ENCODE measurements around the gene DDX42. TPM values are rescaled to one million over a fixed set of nuclear protein-coding genes. Genes with fewer than 3 reads are reported as not detected.
A peak's percentile ranks its signal among the peaks of the same experiment; 100 is the strongest.

The DDX42 gene
- total and polyA plus RNA-seq, 9 donors, result 72.5 to 138 (median 104) TPM

- Histone ChIP-seq H3K4me3 (peak overlapping the region; percentile 68), H3K36me3 (no peaks in the 10 kb centered on the region), H3K27ac (peak overlapping the region in 1 of 2 donors; percentile 96), H3K27me3 (no peaks in the 10 kb centered on the region), H3K9me3 (no peaks in the 10 kb centered on the region), H3K4me1 (ENCODE audit: insufficient read depth) (peaks cover 3% of the 10 kb centered on the region)
- intact Hi-C loops (cut with DNase I), result loop anchor here in 1 of 4 donors (10.0 kb wide), 1 partner anchor 60 kb away; no protein-coding TSS in a partner anchor
- DNase-seq, result no peak
- 1 to 2% (median 1%) methylated on average over 4 of the region's 4 CpGs for WGBS, 3 donors
- TF ChIP-seq POLR2A (IDR thresholded peaks at IDR 0.05), result no peak
- TF ChIP-seq CTCF (IDR thresholded peaks at IDR 0.05), result no peak
- no peak for TF ChIP-seq EP300 (IDR thresholded peaks at IDR 0.05)
Measured at GRCh38 chr17:63774969-63775265, 947 bp downstream of the DDX42 start.

- DNase-seq, result no peak
- intact Hi-C loops (cut with DNase I), result loop anchor here in 1 of 4 donors (10.0 kb wide), 1 partner anchor 59 kb away; no protein-coding TSS in a partner anchor
- Histone ChIP-seq H3K27ac (no peak overlapping the region), H3K36me3 (no peaks in the 10 kb centered on the region), H3K27me3 (no peaks in the 10 kb centered on the region), H3K4me3 (peak overlapping the region; percentile 68), H3K4me1 (ENCODE audit: insufficient read depth) (peaks cover 3% of the 10 kb centered on the region), H3K9me3 (no peaks in the 10 kb centered on the region)
- TF ChIP-seq CTCF (IDR thresholded peaks at IDR 0.05), result no peak
- 3 to 10% (median 4%) methylated on average over 8 of the region's 8 CpGs for WGBS, 3 donors
Measured at GRCh38 chr17:63775420-63775819, 1.4 kb downstream of the DDX42 start.

- Histone ChIP-seq H3K4me3 (no peak overlapping the region), H3K36me3 (no peaks in the 10 kb centered on the region), H3K27me3 (no peaks in the 10 kb centered on the region), H3K4me1 (ENCODE audit: insufficient read depth) (peaks cover 3% of the 10 kb centered on the region), H3K27ac (no peak overlapping the region), H3K9me3 (no peaks in the 10 kb centered on the region)
- 97 to 100% (median 98%) methylated on average over 1 of the region's 1 CpG for WGBS, 3 donors
- no peak for TF ChIP-seq CTCF (IDR thresholded peaks at IDR 0.05)
- no peak for TF ChIP-seq POLR2A (IDR thresholded peaks at IDR 0.05)
- no peak for TF ChIP-seq EP300 (IDR thresholded peaks at IDR 0.05)
- DNase-seq, result no peak
- intact Hi-C loops (cut with DNase I), result no loop called here
Measured at GRCh38 chr17:63780507-63780906, 6.5 kb downstream of the DDX42 start.

- DNase-seq, result no peak
- WGBS, 3 donors, result 95 to 98% (median 97%) methylated on average over 4 of the region's 4 CpGs
- Histone ChIP-seq H3K4me1 (ENCODE audit: insufficient read depth) (peaks cover 3% of the 10 kb centered on the region), H3K36me3 (no peaks in the 10 kb centered on the region), H3K27me3 (no peaks in the 10 kb centered on the region), H3K9me3 (no peaks in the 10 kb centered on the region), H3K27ac (no peak overlapping the region), H3K4me3 (no peak overlapping the region)
- TF ChIP-seq EP300 (IDR thresholded peaks at IDR 0.05), result no peak
- TF ChIP-seq POLR2A (IDR thresholded peaks at IDR 0.05), result no peak
- TF ChIP-seq CTCF (IDR thresholded peaks at IDR 0.05), result no peak
- intact Hi-C loops (cut with DNase I), result no loop called here
Measured at GRCh38 chr17:63780928-63781327, 7.0 kb downstream of the DDX42 start.

- 65 to 94% (median 79%) methylated on average over 6 of the region's 6 CpGs for WGBS, 3 donors
- intact Hi-C loops (cut with DNase I), result no loop called here
- peaks cover 1% of the 10 kb centered on the region for H3K4me1 ChIP-seq (ENCODE audit: insufficient read depth)
Measured at GRCh38 chr17:63783522-63783921, 9.6 kb downstream of the DDX42 start.

More at GRCh38 chr17:63783522-63783921, 9.6 kb downstream of the DDX42 start:
- Histone ChIP-seq H3K27ac (no peak overlapping the region), H3K27me3 (no peaks in the 10 kb centered on the region), H3K9me3 (no peaks in the 10 kb centered on the region), H3K36me3 (no peaks in the 10 kb centered on the region), H3K4me3 (no peak overlapping the region)
- no peak for TF ChIP-seq POLR2A (IDR thresholded peaks at IDR 0.05)
- no peak for TF ChIP-seq CTCF (IDR thresholded peaks at IDR 0.05)
- TF ChIP-seq EP300 (IDR thresholded peaks at IDR 0.05), result no peak
- no peak for DNase-seq
